Heart right ventricle (tissue), 16 donors: ENCODE measurements around the gene MACO1. TPM values are rescaled to one million over a fixed set of nuclear protein-coding genes. Genes with fewer than 3 reads are reported as not detected.

Source experiments
- ATAC-seq, 8 donors: fragments of 200-7000 bp; cut with Tn5 transposase; one replicate each; pipeline ENCODE4 v1.9.1; 2020; ENCODE audit warnings: mild to moderate bottlenecking in 8 of 8, moderate library complexity in 8 of 8, moderate number of reproducible peaks in 1 of 8
- DNase-seq, 2 donors: peaks; one replicate each; pipeline ENCODE4 v3.0.0-alpha.2; 2020
- H3K27ac ChIP-seq, 10 donors: fragments of 200-600 bp; sonication (generic) in 2 of 10; one replicate each; pipeline versions ENCODE4 v1.5.0 to v1.8.0; 2020 to 2022; ENCODE audit warnings: mild to moderate bottlenecking in 3 of 10
- H3K27me3 ChIP-seq, 7 donors: fragments of 200-600 bp; one replicate each; pipeline ENCODE4 v1.8.0; 2021 to 2022; ENCODE audit warnings: mild to moderate bottlenecking in 2 of 7
- H3K36me3 ChIP-seq, 9 donors: fragments of 200-600 bp; sonication (generic) in 1 of 9; one replicate each; pipeline versions ENCODE4 v1.5.0 to v1.8.0; 2020 to 2022; ENCODE audit warnings: mild to moderate bottlenecking in 2 of 9
- H3K4me1 ChIP-seq, 9 donors: fragments of 200-600 bp; sonication (generic) in 1 of 9; one replicate each; pipeline versions ENCODE4 v1.5.0 to v1.8.0; 2020 to 2022; ENCODE audit warnings: mild to moderate bottlenecking in 4 of 9
- H3K4me3 ChIP-seq, 10 donors: fragments of 200-600 bp; sonication (generic) in 2 of 10; one replicate each; pipeline versions ENCODE4 v1.5.0 to v1.8.0; 2020 to 2022; ENCODE audit warnings: mild to moderate bottlenecking in 7 of 10, moderate library complexity in 2 of 10
- H3K9me3 ChIP-seq, 11 donors: fragments of 200-600 bp in 10 of 11; sonication (generic) in 2 of 11; one replicate each; pipeline versions ENCODE4 v1.5.0 to v1.8.0; 2013 to 2022; ENCODE audit warnings: mild to moderate bottlenecking in 2 of 11, control low read depth in 1 of 11, moderate library complexity in 1 of 11
- CTCF ChIP-seq, 9 donors: fragments of 200-600 bp; sonication (generic) in 2 of 9; IDR thresholded peaks; one replicate each; pipeline versions ENCODE4 v1.5.0 to v1.8.0; 2021 to 2022; ENCODE audit warnings: antibody characterized with exemption in 9 of 9, mild to moderate bottlenecking in 5 of 9, moderate library complexity in 1 of 9
- WGBS, 2 donors: extraction: QIAGEN DNeasy Blood & Tissue Kit; methylation state at CpG; one replicate each; pipeline ENCODE4 v1.1.7; 2013; ENCODE audit warnings: inconsistent platforms in 1 of 2; 5-methylcytosine and 5-hydroxymethylcytosine counted together
- intact Hi-C, 10 donors: fragments of 100-400 bp; cut with DNase I; formaldehyde crosslinking; loops; one replicate each; pipeline versions ENCODE4 v1.11.1 to v1.14.2; 2022
- polyA plus RNA-seq, 2 donors: library from polyadenylated mRNA; stranded (reverse); fragments of 200-250 nt; gene quantifications; one replicate each; pipeline ENCODE4 v1.2.3, GENCODE V29; 2013
- total RNA-seq, 10 donors: library from RNA; stranded (reverse); fragmentation: NEBNext Ultra II Directional in 3 of 10; extraction: Animal tissue kit (Norgen Biotek cat#: 25700) in 3 of 10; gene quantifications; one replicate each; pipeline versions ENCODE4 v1.2.1 to v1.2.4, GENCODE V29; 2021 to 2023
- donor health status: Arrhythmogenic right ventricular cardiomyopathy.
- donor health status: ischemic (EF 13 %, LVEDD 7.1; RV severe dilation, severe dysfunction).
- donor health status: healthy with polysubstance abuse.
- donor health status: DM: no; HTN: yes; CAD: no.
- donor health status: DM: no; HTN: no; CAD: no.
- donor health status: ischemic (EF 25% LVEDD 6.9; RV normal size, moderate dysfunction).
- donor health status: ischemic (EF 25% LVEDD 5.7; RV mildly dilated, moderate dysfunction).
- donor health status: healthy.
- donor health status: DM: yes; HTN: yes; CAD: no.
- donor health status: Ischemic cardiomyopathy.
- donor health status: ischemic (EF 35%, LVEDD 5.7; RV mildly dilated, moderate dysfunction).
- donor health status: nonischemic (EF 11% LVEDD 7.7; RV severe dilation, severe dysfunction).
- donor health status: DM: yes; HTN: yes; CAD: no.
- donor health status: PGD.
- donor health status: ischemic (EF 29% LVEDD 5.4; RV normal size, mild dysfunction).
- donor health status: nonischemic (EF 23%, LVEDD 6.1; RV moderate dilation, normal function).

MACO1 gene
- total and polyA plus RNA-seq, 12 donors = 8.7 to 15.5 (median 13.2) TPM

DNA sequence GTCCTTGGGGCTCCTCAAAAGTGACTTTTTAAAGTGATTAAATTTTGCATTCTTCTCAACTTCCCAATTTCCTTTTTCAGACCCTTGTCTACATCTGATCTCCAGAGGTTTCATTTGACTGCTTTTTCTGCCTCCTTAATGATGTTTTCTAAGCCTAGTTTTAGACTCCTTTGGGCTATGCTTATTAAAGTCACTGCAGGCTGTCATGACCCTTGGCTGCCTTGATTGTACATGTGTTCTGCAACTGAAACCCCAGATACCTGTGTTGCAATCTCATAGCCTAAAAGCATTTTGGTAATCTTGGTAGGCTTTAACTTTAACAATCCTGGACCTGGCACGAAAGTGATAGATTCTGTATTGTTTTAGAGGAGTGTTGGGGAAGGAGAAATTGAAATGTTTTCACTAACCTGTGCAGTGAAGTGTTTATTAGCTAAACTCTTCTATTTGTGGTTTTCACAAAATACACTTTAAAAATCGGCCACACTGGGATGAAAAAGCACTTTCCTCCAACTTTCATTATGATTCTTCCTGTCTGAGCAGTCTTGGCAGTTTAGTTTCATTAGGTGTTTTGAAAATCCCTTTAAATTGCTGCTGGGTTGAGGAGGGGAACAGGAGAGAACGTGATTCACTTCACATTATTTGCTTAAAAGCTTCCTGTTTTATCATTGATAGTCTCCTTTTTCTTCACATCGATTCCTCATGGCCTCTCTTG, 4.9 kb downstream of the MACO1 start:
- 37 to 54% methylated on average over 4 of the region's 4 CpGs for WGBS, 2 donors
- Histone ChIP-seq H3K27ac (peak overlapping the region in 3 of 10 donors; percentile 25 to 38 (median 38)), H3K9me3 (no peaks in the 10 kb centered on the region), H3K27me3 (no peaks in the 10 kb centered on the region), H3K36me3 (peaks cover 0 to 12% (median 0%) of the 10 kb centered on the region in 9 donors), H3K4me1 (peaks cover 3 to 60% (median 55%) of the 10 kb centered on the region in 9 donors), H3K4me3 (no peak overlapping the region)
- ATAC-seq = no peak
- intact Hi-C loops = no loop called here
- no peak for DNase-seq
- no peak for TF ChIP-seq CTCF (IDR thresholded peaks at IDR 0.05)

DNA sequence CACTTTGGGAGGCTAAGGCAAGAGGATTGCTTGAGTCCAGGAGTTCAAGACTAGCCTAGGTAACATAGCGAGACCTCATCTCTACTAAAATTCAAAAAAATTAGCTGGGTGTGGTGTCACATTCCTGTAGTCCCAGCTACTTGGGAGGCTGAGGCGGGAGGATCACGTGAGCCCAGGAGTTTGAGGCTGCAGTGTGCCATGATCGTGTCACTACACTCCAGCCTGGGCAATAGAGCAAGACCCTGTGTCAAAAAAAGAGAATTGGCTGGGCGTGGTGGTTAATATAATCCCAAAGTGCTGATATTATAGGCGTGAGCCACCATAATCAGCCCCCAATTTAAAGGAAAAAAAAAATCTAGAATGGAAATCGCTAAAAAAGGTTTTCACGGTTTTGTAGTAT, 7.0 kb downstream of the MACO1 start:
- Histone ChIP-seq H3K27me3 (no peaks in the 10 kb centered on the region), H3K36me3 (peaks cover 0 to 12% (median 0%) of the 10 kb centered on the region in 9 donors), H3K9me3 (no peaks in the 10 kb centered on the region), H3K4me3 (no peak overlapping the region), H3K4me1 (peaks cover 3 to 65% (median 49%) of the 10 kb centered on the region in 9 donors), H3K27ac (no peak overlapping the region)
- DNase-seq = no peak
- TF ChIP-seq CTCF (IDR thresholded peaks at IDR 0.05) = no peak
- ATAC-seq = no peak
- intact Hi-C loops = no loop called here
- WGBS, 2 donors = 98% methylated on average over 8 of the region's 8 CpGs

- intact Hi-C loops = no loop called here
- Histone ChIP-seq H3K4me3 (no peak overlapping the region), H3K27me3 (no peaks in the 10 kb centered on the region), H3K27ac (no peak overlapping the region), H3K4me1 (peaks cover 3 to 49% (median 32%) of the 10 kb centered on the region in 9 donors), H3K9me3 (no peaks in the 10 kb centered on the region), H3K36me3 (peaks cover 0 to 12% (median 0%) of the 10 kb centered on the region in 9 donors)
- TF ChIP-seq CTCF (IDR thresholded peaks at IDR 0.05) = no peak
- DNase-seq (no peak), ATAC-seq (no peak)
- WGBS, 2 donors = 98% methylated on average over 6 of the region's 6 CpGs
Measured at GRCh38 chr1:25439287-25439686, 8.6 kb downstream of the MACO1 start.

DNA sequence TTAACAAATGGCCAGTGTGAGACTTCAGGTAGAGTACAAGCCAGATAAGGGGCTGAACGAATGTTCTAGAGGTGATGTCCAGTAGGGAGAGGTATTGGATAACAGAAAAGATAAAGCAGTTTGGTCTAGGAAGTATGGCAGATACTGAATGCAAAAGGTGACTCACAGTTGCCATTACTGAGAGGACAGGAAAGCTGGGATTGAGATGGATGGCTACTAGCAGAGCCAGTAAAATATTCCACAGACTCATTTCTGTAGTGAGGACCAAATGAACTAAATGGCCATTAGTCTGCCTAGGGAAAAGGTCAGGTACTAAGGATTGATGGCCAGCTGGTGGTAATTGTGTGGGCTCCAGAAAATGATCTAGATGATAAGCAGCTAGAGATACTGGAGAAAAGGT, 11.5 kb downstream of the MACO1 start:
- WGBS, 2 donors = 41 to 56% methylated on average over 1 of the region's 1 CpG
- H3K4me3 ChIP-seq = no peak overlapping the region
- ATAC-seq (peak in 2 of 8 donors; percentile 55 to 59), DNase-seq (no peak)
- peaks cover 0 to 34% (median 10%) of the 10 kb centered on the region in 9 donors for H3K4me1 ChIP-seq
- no peak for TF ChIP-seq CTCF (IDR thresholded peaks at IDR 0.05)
- no peak overlapping the region for H3K27ac ChIP-seq
- intact Hi-C loops = no loop called here
- no peaks in the 10 kb centered on the region for H3K27me3 ChIP-seq
- peaks cover 0 to 15% (median 4%) of the 10 kb centered on the region in 9 donors for H3K36me3 ChIP-seq
- H3K9me3 ChIP-seq = no peaks in the 10 kb centered on the region
